ENCODE data around the gene MLXIP.
"Not testable (repeated sequence)": the region's sequence is repeated elsewhere in the genome, so short reads cannot be mapped to it uniquely, and the experiment has no call there.

Gene MLXIP

DNA sequence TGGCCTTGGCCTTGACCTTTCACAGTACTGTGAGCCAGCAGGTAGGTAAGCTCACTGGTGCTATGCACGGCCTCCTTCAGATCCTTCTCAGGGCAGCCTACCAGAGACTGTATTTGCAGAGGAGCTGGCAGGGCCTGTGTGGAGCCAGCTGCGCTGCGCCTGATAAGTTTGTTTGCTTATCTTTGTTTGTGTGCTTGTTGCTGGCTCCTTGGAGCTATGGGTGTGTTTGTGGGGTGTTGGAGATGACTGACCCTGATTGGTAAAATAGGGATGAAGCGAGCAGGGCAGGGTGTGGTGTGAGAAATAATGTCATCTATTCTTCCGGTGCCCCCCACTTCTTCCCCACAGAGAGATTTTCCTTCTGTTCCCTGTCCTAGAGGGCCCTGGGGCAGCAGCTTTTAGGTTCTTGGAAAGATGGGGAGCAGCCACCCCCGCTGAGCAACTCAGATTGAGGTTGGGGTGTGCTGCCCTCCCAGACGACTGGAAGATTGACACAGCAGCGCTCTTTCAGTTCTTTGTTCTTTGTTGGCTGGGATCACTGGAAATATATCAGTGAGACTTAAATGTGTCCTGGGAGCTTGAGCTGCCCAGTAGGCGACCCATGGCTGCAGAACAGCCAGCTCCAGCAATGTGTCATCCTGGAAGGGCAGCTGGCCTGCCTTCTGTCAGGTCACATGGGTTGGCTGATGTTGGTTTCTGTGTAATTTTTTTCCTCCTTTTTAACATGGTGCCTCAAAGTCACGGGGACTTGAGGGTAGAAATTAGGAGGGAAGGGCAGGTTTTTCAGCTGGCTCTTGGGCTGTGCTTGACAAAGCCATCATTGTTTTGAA is 19.6 kb downstream of the MLXIP start:
- DNase-seq: no peak

- no peak for DNase-seq
Measured at GRCh38 chr12:122099280-122099749, 20.8 kb downstream of the MLXIP start.

GRCh38 chr12:122099856-122100255 is 21.3 kb downstream of the MLXIP start:
- DNase-seq: no peak

DNA sequence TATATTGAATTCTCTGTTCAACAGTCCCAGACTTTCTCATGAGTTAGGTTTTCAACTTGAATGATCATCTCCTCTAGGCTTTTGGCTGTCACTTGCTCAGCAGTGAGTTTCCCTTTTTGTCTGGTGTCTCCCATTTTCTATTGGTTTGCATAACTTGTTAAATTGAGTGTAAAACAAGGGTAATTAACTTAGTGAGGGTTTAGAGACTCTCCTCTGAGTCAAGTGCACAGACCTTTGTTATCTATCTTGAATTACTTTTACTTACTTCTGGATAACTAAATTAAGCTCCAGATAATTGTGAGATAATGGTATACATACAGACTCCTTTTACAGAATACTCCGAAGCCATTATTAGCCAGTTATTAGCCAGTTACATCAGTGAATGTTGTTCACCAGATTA is 22.0 kb downstream of the MLXIP start:
- no peak for DNase-seq

DNA sequence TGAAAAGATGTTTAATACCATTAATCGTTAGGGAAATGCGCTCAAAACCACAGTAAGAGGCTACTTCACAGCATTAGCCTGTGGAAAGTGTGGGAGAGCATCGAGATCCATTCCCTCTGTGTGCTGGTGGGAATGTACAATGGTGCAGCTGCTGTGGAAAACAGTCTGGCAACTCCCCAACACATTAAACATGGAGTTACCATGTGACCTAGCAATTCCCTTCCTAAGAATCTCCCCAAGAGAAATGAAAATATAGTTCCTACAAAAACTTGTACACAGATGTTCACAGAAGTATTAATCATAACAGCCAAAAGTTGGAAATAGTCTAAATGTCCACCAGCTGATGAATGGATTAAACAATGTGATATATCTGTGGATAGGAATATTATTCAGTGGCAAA is 23.8 kb downstream of the MLXIP start:
- no peak for DNase-seq

DNA sequence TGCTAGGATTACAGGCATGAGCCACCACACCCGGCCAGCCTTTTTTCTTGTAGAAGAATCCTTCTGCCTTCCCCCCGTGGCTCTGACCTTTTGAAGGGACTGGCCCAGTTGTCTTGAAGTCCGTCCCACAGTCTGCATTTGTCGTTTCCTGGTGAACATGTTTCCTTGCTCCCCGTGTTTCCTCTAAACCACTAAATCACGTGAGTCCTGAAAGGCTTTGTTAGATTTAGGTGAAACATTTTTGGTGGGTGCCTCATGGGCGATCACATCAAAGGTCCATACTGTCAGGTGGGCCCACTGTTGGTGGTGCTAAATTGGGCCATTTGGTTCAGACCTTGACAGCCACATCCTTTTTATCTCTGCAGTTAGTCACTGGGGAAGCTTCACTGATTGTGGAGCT is 26.3 kb downstream of the MLXIP start:
- DNase-seq: no peak

DNA sequence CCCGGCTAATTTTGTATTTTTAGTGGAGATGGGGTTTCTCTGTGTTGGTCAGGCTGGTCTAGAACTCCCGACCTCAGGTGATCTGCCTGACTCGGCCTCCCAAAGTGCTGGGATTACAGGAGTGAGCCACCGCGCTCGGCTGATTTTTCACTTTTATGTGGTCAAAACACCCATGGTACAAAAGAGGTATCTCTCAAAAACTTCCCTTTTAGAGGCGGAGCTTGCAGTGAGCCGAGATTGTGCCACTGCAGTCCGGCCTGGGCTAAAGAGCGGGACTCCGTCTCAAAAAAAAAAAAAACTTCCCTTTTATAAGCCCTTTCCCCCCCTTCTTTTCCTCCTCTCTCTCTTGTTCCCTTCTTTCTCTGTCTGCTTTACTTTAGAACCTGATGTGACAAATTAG is 26.9 kb downstream of the MLXIP start:
- not testable (repeated sequence) for DNase-seq

DNA sequence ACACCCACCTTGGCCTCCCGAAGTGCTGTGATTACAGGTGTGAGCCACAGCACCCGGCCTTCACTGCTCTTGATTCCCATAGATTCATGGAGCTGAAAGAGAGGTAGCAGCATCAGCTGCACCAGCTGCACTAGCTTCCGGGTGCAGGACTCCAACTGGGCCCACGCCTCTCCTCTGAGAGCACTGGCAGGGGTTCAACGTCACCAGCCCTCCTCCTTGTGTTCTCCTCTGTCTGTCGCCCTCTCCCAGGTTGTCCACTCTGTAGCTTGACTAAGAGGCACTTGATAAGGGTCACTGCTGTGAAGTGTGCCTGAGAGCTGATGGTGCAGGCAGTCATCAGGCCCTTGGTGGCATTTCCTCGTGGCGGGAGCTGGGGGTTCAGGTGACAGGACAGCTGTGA is 28.3 kb downstream of the MLXIP start:
- DNase-seq: no peak

DNA sequence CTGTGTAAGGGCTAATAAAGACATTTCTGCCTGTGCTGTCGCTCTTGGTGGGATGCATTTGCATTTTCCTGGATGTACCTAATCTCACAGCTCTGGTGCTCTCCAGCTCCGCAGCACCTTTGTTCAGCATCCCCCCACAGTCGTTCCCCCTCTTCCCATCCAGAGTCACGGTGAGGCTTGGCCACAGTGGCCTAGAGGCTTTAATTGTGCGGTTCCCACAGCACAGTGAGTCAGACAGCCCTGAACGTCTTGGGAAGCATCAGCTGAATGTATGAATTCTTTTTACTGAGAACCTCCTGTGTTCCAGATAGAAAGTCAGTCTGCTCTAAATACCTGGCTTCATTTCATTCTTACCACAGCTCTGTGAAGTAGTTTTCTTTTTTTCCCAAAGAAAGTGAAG is 28.7 kb downstream of the MLXIP start:
- DNase-seq: no peak

GRCh38 chr12:122111089-122111641 is 32.6 kb downstream of the MLXIP start:
- no peak for DNase-seq

- no peak for DNase-seq
Measured at GRCh38 chr12:122116707-122117535, 38.4 kb downstream of the MLXIP start.

DNA sequence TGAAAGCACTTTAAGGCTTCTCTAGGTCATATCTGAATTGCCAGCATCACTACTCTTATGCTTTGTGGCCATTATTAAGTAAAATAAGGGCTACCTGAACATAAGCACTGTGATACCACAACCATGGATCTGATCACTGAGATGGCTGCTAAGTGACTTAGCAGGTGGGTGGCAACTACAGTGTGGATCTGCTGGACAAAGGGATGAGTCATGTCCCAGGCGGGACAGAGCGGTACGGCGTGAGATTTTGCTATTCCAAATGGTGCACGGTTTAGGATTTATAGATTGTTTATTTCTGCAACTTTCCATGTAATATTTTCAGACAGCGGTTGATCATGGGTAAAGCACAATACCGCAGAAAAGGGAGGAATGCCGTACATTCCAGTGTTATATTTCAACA is 39.4 kb downstream of the MLXIP start:
- no peak for DNase-seq

- DNase-seq: not testable (repeated sequence)
Measured at GRCh38 chr12:122121341-122121740, 42.8 kb downstream of the MLXIP start.

- no peak for DNase-seq
Measured at GRCh38 chr12:122121745-122122144, 43.2 kb downstream of the MLXIP start.

DNA sequence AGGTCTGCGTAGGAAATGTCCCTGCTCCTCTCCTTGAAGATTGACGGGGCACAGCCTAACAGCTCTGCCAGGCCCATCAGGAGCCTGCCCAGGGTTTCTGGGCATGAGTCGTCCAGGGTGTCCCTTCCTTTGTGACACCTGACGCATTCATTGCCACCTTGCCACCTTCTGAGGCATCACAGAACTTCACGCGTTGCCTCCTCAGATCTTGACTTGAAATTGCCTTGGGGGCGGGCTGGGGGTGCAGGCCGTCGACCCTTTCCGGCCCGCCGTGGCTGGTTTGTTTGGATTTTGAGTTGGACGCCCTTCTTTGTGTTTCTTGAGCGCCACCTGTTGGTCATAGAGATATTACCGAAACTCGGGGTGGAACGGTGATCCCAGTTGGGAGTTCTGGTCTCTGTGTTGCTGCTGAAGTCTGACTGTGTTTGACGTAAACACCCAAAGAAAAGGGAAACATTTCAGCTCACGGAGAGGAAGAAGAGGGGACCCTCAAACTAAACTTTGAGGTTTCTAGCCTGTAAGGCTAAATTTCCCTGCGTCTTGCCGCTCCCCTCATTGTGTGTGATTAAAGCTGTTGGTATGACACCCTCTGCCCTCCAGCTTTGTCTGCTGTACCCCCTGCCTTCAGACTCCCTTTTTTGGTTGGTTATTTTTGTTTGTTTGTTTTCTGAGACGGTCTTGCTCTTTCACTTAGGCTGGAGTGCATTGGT is 44.6 kb downstream of the MLXIP start:
- DNase-seq: peak; percentile 65

- DNase-seq: no peak
Measured at GRCh38 chr12:122123761-122124145, 45.2 kb downstream of the MLXIP start.

GRCh38 chr12:122124370-122124769 is 45.8 kb downstream of the MLXIP start:
- no peak for DNase-seq

DNA sequence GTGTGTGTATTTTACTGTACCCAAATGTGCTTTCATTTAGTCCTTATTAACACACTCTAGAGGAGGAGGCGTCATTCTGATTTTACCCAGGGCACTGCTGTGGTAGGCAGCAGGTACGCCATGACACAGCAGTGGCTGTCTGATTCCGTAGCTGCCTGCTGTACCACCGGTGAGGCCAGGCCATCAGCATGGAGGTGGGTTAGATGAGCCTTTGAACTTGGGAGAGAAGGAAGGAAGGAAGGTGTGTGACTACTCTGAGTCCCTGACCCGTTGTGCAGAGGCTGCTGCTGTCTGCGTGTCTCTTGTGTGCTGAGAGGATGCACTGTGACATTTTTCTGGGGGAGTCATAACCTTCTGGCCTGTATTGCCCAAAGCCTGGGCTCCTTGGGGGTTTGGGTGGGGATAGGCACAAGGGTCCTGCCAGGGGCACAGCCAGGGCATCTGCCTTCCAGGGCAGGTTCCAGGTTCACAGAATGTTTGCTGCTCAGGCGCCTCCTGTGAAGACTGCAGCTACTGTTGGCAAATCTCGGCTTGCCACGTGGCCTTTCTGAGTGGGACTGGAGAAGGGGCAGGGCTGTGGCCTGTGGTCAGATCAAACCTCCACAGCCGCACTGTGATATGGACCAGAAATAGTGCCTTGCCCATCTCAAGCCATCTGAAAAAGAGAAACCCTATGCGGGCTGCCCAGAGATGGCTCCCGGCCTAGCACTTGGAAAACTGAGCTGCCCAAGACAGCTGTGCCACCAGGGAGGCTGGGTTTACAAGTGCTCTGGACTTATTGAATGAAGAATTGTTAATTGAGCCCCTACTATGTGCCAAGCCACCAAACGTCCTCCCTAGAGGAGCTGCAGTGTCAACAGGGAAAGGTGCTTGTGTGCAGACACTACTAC is 47.1 kb downstream of the MLXIP start:
- DNase-seq: no peak

DNA sequence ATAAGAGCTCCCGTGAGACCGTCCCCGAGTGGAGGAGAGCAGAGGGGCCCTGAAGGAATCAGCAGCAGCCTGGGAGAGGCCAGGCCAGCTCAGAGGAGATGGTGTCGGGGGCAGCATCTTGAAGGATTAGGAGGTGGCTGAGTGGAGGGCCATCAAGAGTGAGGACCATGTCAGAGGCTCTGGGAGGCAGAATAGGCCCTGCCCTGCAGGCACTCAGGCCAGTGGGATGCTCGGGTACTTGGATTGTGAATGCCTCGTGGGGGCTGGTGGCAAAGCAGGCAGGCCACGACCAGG is 47.7 kb downstream of the MLXIP start:
- no peak for DNase-seq

- no peak for DNase-seq
Measured at GRCh38 chr12:122126713-122127597, 48.4 kb downstream of the MLXIP start.

DNA sequence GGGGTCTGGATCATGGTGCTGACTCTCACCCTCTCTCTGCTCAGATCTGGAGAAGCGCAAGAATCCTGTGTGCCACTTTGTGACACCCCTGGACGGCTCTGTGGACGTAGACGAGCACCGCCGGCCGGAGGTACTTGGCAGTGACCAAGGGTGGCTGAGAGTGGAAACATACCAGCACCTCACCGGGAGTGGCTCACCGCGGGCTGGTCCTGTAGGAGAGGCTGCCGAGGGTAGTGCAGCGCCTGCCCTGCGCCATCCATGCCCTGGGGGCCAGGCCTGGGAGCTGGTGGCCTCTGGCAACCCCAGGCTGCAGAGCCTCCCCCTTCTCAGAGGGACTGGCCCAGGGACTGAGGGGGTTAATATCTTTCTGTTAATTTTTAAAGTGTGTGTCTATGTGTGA is 49.3 kb downstream of the MLXIP start:
- DNase-seq: no peak

All from activated naive CD4-positive, alpha-beta T cell treated with Interleukin-2 at 50 U/mL for 16 hours (primary cell).